HepG2 (cell line): ENCODE data around the gene PRR36. TPM values are rescaled to one million over a fixed set of nuclear protein-coding genes. Genes with fewer than 3 reads are reported as not detected.

ENCODE experiments used
- ARID2 ChIP-seq: sonication (generic); formaldehyde crosslinking; IDR thresholded peaks from 2 replicates; pipeline ENCODE4 v1.8.1; 2022; ENCODE audit warnings: mild to moderate bottlenecking, missing genetic modification reagents, borderline replicate concordance
- ATF2 ChIP-seq: sonication (generic); formaldehyde crosslinking; IDR thresholded peaks from 2 replicates; pipeline ENCODE4 v1.4.0; 2020; ENCODE audit warnings: missing genetic modification reagents
- DZIP1 ChIP-seq: sonication (generic); formaldehyde crosslinking; IDR thresholded peaks from 2 replicates; pipeline ENCODE4 v1.5.0; 2020; ENCODE audit warnings: mild to moderate bottlenecking, missing genetic modification reagents
- FIP1L1 ChIP-seq: fragments of 200-400 bp; formaldehyde crosslinking; IDR thresholded peaks from 2 replicates; pipeline ENCODE4 v1.6.1; 2018; ENCODE audit warnings: low read depth, mild to moderate bottlenecking, low read length, moderate library complexity, borderline replicate concordance; ENCODE audit not compliant: insufficient read depth
- GZF1 ChIP-seq: sonication (generic); formaldehyde crosslinking; IDR thresholded peaks from 2 replicates; pipeline ENCODE4 v1.5.1; 2020; ENCODE audit warnings: mild to moderate bottlenecking, missing genetic modification reagents
- HNF4G ChIP-seq, 2 experiments: sonication (generic) in 1 of 2; formaldehyde crosslinking in 1 of 2; IDR thresholded peaks; 2 replicates each; pipeline versions ENCODE4 v1.4.0 to v1.6.1; 2011 to 2020; ENCODE audit warnings: borderline replicate concordance in 2 of 2, low read depth in 2 of 2, mild to moderate bottlenecking in 2 of 2, low read length in 1 of 2, missing genetic modification reagents in 1 of 2, moderate library complexity in 1 of 2
- KAT8 ChIP-seq: IDR thresholded peaks from 2 replicates; pipeline ENCODE4 v1.6.1; 2016; ENCODE audit warnings: missing genetic modification reagents, missing compliant biosample characterization
- KLF13 ChIP-seq: sonication (generic); formaldehyde crosslinking; IDR thresholded peaks from 2 replicates; pipeline ENCODE4 v1.4.0; 2020; ENCODE audit warnings: mild to moderate bottlenecking, missing genetic modification reagents
- MED1 ChIP-seq: sonication (generic); formaldehyde crosslinking; IDR thresholded peaks from 2 replicates; pipeline ENCODE4 v1.4.0; 2020; ENCODE audit warnings: missing genetic modification reagents
- MEF2D ChIP-seq: sonication (generic); formaldehyde crosslinking; IDR thresholded peaks from 2 replicates; pipeline ENCODE4 v1.5.1; 2020; ENCODE audit warnings: mild to moderate bottlenecking, missing genetic modification reagents
- MTERF4 ChIP-seq: sonication (generic); formaldehyde crosslinking; IDR thresholded peaks from 2 replicates; pipeline ENCODE4 v1.8.0; 2023; ENCODE audit warnings: mild to moderate bottlenecking, missing genetic modification reagents
- PHF8 ChIP-seq: sonication (generic); formaldehyde crosslinking; IDR thresholded peaks from 2 replicates; pipeline ENCODE4 v1.5.0; 2020; ENCODE audit warnings: missing genetic modification reagents
- PRPF4 ChIP-seq: fragments of 200-400 bp; formaldehyde crosslinking; IDR thresholded peaks from 2 replicates; pipeline ENCODE4 v1.6.1; 2016; ENCODE audit warnings: low read length, low read depth; ENCODE audit not compliant: poor library complexity, severe bottlenecking
- RARA ChIP-seq: IDR thresholded peaks from 2 replicates; pipeline ENCODE4 v1.6.1; 2016; ENCODE audit warnings: missing genetic modification reagents, missing compliant biosample characterization
- SALL2 ChIP-seq: sonication (generic); formaldehyde crosslinking; IDR thresholded peaks from 2 replicates; pipeline ENCODE4 v1.8.1; 2023; ENCODE audit warnings: mild to moderate bottlenecking, missing genetic modification reagents, inconsistent platforms
- SKI ChIP-seq: fragments of 450-650 bp; IDR thresholded peaks from one replicate; pipeline ENCODE4 v1.6.1; 2018; ENCODE audit warnings: mild to moderate bottlenecking; ENCODE audit not compliant: partially characterized antibody
- ZBTB38 ChIP-seq: sonication (generic); formaldehyde crosslinking; IDR thresholded peaks from 2 replicates; pipeline ENCODE4 v1.5.1; 2020; ENCODE audit warnings: mild to moderate bottlenecking, missing genetic modification reagents
- ZKSCAN8 ChIP-seq: IDR thresholded peaks from 2 replicates; pipeline ENCODE4 v1.6.1; 2016; ENCODE audit warnings: borderline replicate concordance, missing genetic modification reagents, missing compliant biosample characterization
- ZMYM2 ChIP-seq: sonication (generic); formaldehyde crosslinking; IDR thresholded peaks from 2 replicates; pipeline ENCODE4 v1.8.0; 2022; ENCODE audit warnings: mild to moderate bottlenecking, missing genetic modification reagents
- ZNF160 ChIP-seq: sonication (generic); formaldehyde crosslinking; IDR thresholded peaks from 2 replicates; pipeline ENCODE4 v1.8.0; 2022; ENCODE audit warnings: mild to moderate bottlenecking, inconsistent platforms, missing genetic modification reagents
- ZNF263 ChIP-seq: sonication (generic); formaldehyde crosslinking; IDR thresholded peaks from 2 replicates; pipeline ENCODE4 v1.4.0; 2020; ENCODE audit warnings: missing genetic modification reagents
- ZNF33A ChIP-seq: sonication (generic); formaldehyde crosslinking; IDR thresholded peaks from 2 replicates; pipeline ENCODE4 v1.5.1; 2020; ENCODE audit warnings: missing genetic modification reagents, mild to moderate bottlenecking, moderate library complexity, borderline replicate concordance
- ZNF670 ChIP-seq: sonication (generic); formaldehyde crosslinking; IDR thresholded peaks from 2 replicates; pipeline ENCODE4 v1.8.0; 2022; ENCODE audit warnings: mild to moderate bottlenecking, missing genetic modification reagents, borderline replicate concordance
- ZSCAN12 ChIP-seq: sonication (generic); formaldehyde crosslinking; IDR thresholded peaks from 2 replicates; pipeline ENCODE4 v1.9.0; 2021; ENCODE audit warnings: mild to moderate bottlenecking, missing genetic modification reagents
- polyA plus RNA-seq, 8 experiments: library from polyadenylated mRNA; depleted of rRNA in 3 of 8; stranded (reverse) in 7 of 8; unstranded in 1 of 8; fragments of >200 nt; fragmentation: Illumina TruSeq in 4 of 8; extraction: Trizol in 4 of 8; gene quantifications; 2 replicates each; pipeline versions ENCODE4 v1.2.1 to v1.2.3, GENCODE V29; 2011 to 2016; ENCODE audit warnings: low read depth in 4 of 8, missing spikeins in 1 of 8, mixed read lengths in 1 of 8; ENCODE audit not compliant: insufficient read depth in 1 of 8
- total RNA-seq, 5 experiments: library from RNA; depleted of rRNA; stranded (reverse); fragments of >200 nt; fragmentation: Illumina TruSeq; extraction: Trizol; gene quantifications; 2 replicates each; pipeline ENCODE4 v1.2.3, GENCODE V29; 2016; ENCODE audit warnings: low read depth in 1 of 5
- TF ChIP-seq, protein P1 (sequence below): sonication (generic); formaldehyde crosslinking; IDR thresholded peaks from 2 replicates; pipeline ENCODE4 v1.8.0; 2022; ENCODE audit warnings: missing genetic modification reagents, mild to moderate bottlenecking, borderline replicate concordance

The PRR36 gene
- total and polyA plus RNA-seq, 2 of the 13 experiments (the other 11 are each of a cell fraction or from before 2014, with no cell fraction given), result 0.07 to 0.17 TPM

GRCh38 chr19:7897292-7897691 lies 23.1 kb upstream of the PRR36 start (continued):
- no peak for TF ChIP-seq MTERF4 (CRISPR knock-in tag)
- TF ChIP-seq ZNF160, result no peak
- TF ChIP-seq, protein P1, sequence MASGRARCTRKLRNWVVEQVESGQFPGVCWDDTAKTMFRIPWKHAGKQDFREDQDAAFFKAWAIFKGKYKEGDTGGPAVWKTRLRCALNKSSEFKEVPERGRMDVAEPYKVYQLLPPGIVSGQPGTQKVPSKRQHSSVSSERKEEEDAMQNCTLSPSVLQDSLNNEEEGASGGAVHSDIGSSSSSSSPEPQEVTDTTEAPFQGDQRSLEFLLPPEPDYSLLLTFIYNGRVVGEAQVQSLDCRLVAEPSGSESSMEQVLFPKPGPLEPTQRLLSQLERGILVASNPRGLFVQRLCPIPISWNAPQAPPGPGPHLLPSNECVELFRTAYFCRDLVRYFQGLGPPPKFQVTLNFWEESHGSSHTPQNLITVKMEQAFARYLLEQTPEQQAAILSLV (CRISPR knock-in tag), result no peak
- TF ChIP-seq HNF4G (IDR thresholded peaks at IDR 0.05; ENCODE audit: borderline replicate concordance, low read depth, low read length), result peak; percentile 63; the same call in 1 of the 2 replicates
- no peak for TF ChIP-seq HNF4G (CRISPR knock-in tag; IDR thresholded peaks at IDR 0.05; ENCODE audit: borderline replicate concordance, low read depth)
- peak; percentile 52; the same call in 1 of the 2 replicates for TF ChIP-seq ZKSCAN8
- peak; percentile 80 for TF ChIP-seq ZNF670
- TF ChIP-seq SKI, result peak; percentile 62
- TF ChIP-seq PHF8, result no peak
- TF ChIP-seq SALL2 (CRISPR knock-in tag), result no peak; the same call in 1 of the 2 replicates
- peak; percentile 84 for TF ChIP-seq ZMYM2
- TF ChIP-seq ZNF263 (CRISPR knock-in tag), result no peak; the same call in 1 of the 2 replicates
- TF ChIP-seq DZIP1 (CRISPR knock-in tag), result no peak
- TF ChIP-seq GZF1 (CRISPR knock-in tag), result no peak
- peak; percentile 55; the same call in 1 of the 2 replicates for TF ChIP-seq MEF2D (CRISPR knock-in tag)
- TF ChIP-seq ZNF33A (CRISPR knock-in tag), result 0 out of 2 replicates have a peak, but pooled peaks have one; percentile 52
- peak; percentile 33; the same call in 1 of the 2 replicates for TF ChIP-seq ATF2
- TF ChIP-seq MED1 (CRISPR knock-in tag), result peak; percentile 77
- no peak for TF ChIP-seq ZSCAN12
- TF ChIP-seq FIP1L1, result no peak
- TF ChIP-seq ARID2, result no peak
- TF ChIP-seq RARA (CRISPR knock-in tag), result peak; percentile 56
- TF ChIP-seq ZBTB38, result peak; percentile 44; the same call in 1 of the 2 replicates
- no peak for TF ChIP-seq KLF13 (CRISPR knock-in tag)
- no peak for TF ChIP-seq PRPF4
- TF ChIP-seq KAT8 (CRISPR knock-in tag), result peak; percentile 62; the same call in 1 of the 2 replicates
